Measurements from ENCODE around the gene SSBP4.

DNA sequence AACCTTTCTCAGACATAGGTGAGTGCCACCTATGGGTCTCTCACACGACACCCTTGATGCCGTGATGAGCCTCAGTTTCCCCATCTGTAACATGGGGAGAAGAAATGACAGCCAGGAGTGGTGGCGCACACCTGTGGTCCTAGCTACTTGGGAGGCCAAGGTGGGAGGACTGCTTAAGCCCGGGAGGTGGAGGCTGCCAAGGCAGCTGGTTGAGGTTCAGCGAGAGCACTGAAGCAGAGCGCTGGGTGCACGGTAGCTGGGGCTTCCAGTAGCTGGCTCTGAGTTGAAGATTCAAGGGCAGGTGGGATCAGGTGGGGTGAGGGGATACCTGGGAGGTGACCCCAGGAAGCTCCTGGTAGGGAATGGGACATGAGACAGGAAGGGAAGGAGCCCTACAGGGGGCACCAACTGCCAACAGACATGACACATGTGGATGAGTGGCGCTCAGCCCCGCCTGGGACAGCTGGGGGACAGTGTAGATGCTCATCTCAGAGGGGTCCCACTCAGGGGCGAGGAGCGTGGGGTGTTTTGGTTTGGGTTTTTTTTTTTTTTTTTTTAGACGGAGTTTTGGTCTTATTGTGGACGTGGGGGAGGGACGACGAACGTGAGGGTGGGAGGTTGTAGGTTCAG lies 6.5 kb upstream of the SSBP4 start:
- TF ChIP-seq BHLHE40 (IDR thresholded peaks at IDR 0.05; ENCODE audit: borderline replicate concordance): no peak
- TF ChIP-seq FOXA1 (IDR thresholded peaks at IDR 0.05): no peak
- no peak for TF ChIP-seq ZNF384 (IDR thresholded peaks at IDR 0.05)
- TF ChIP-seq ELF4 (IDR thresholded peaks at IDR 0.05): no peak
- TF ChIP-seq FOXM1 (IDR thresholded peaks at IDR 0.05; ENCODE audit: borderline replicate concordance): no peak

All from HEK293T (cell line).